Measurements from ENCODE around the gene CYP27B1.
A peak's percentile ranks its signal among the peaks of the same experiment; 100 is the strongest.
"Not testable (repeated sequence)": the region's sequence is repeated elsewhere in the genome, so short reads cannot be mapped to it uniquely, and the experiment has no call there.

Gene CYP27B1

GRCh38 chr12:57734591-57734990 is 32.3 kb downstream of the CYP27B1 start:
- DNase-seq: no peak

GRCh38 chr12:57733928-57734327 is 33.0 kb downstream of the CYP27B1 start:
- DNase-seq: no peak

GRCh38 chr12:57732726-57733593 is 33.9 kb downstream of the CYP27B1 start:
- no peak for DNase-seq

- no peak for DNase-seq
Measured at GRCh38 chr12:57732270-57732669, 34.6 kb downstream of the CYP27B1 start.

GRCh38 chr12:57731411-57732080 is 35.3 kb downstream of the CYP27B1 start:
- no peak for DNase-seq

- no peak for DNase-seq
Measured at GRCh38 chr12:57730336-57731067, 36.4 kb downstream of the CYP27B1 start.

GRCh38 chr12:57729321-57729844 is 37.5 kb downstream of the CYP27B1 start:
- DNase-seq: no peak

GRCh38 chr12:57727758-57728395 is 39.0 kb downstream of the CYP27B1 start:
- no peak for DNase-seq

GRCh38 chr12:57726884-57727757 is 39.8 kb downstream of the CYP27B1 start:
- no peak for DNase-seq

GRCh38 chr12:57726151-57726883 is 40.6 kb downstream of the CYP27B1 start:
- DNase-seq: peak; percentile 47

- no peak for DNase-seq
Measured at GRCh38 chr12:57725851-57726150, 41.1 kb downstream of the CYP27B1 start.

- no peak for DNase-seq
Measured at GRCh38 chr12:57724936-57725740, 41.7 kb downstream of the CYP27B1 start.

GRCh38 chr12:57724003-57724935 is 42.6 kb downstream of the CYP27B1 start:
- DNase-seq: no peak

GRCh38 chr12:57723630-57723962 is 43.3 kb downstream of the CYP27B1 start:
- no peak for DNase-seq

GRCh38 chr12:57722716-57723629 is 43.9 kb downstream of the CYP27B1 start:
- no peak for DNase-seq

- DNase-seq: not testable (repeated sequence)
Measured at GRCh38 chr12:57721846-57722608, 44.9 kb downstream of the CYP27B1 start.
